ENCODE data around the gene PINLYP. TPM values are rescaled to one million over a fixed set of nuclear protein-coding genes. Genes with fewer than 3 reads are reported as not detected.

The PINLYP gene
- total and polyA plus RNA-seq, 2 of the 13 experiments (the other 11 are each of a cell fraction or from before 2014, with no cell fraction given), result 0.21 to 0.24 TPM

DNA sequence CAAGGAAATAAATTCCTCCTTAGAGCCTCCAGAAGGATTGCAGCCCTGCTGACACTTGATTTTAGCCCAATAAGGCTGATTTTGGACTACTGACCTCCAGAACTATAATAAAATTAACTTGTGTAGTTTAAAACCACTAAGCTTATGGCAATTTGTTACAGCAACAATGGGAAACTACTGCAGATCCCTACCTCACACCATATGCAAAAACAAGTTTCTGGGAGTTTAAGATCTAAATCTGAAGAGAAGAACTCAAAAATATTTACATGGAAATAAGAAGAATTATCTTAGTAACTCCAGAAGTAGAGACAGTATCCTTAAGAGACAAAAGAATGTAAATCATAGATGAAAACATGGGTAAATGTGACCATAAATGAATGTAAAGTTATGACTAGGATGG lies 36.7 kb upstream of the PINLYP start:
- in situ Hi-C loops (cut with HindIII; ENCODE audit: extremely low pct_ligation_motif_present, low pct_unique_long_range_greater_than_20kb), result no loop called here
- intact Hi-C loops (cut with micrococcal nuclease; ENCODE audit: unreplicated experiment), result no loop called here
- Histone ChIP-seq H3K4me3 (replicated peaks in 1 of 3; ENCODE audit: insufficient read depth in 1 of 3, low read depth in 2 of 3, low read length in 3 of 3) (no peak overlapping the region), H3K27me3 (ENCODE audit: control insufficient read depth in 1 of 2, insufficient read depth in 2 of 2, low read length in 2 of 2) (no peaks in the 10 kb centered on the region), H3K4me1 (ENCODE audit: insufficient read depth, low read length) (peaks cover 6% of the 10 kb centered on the region; the same call in 1 of the 2 replicates), H4K20me1 (ENCODE audit: insufficient read depth, low read length) (no peaks in the 10 kb centered on the region), H2AFZ (ENCODE audit: low read length) (no peak overlapping the region), H3K9me3 (ENCODE audit: low read length) (peaks cover 7% of the 10 kb centered on the region; the same call in 1 of the 2 replicates), H3K4me2 (ENCODE audit: low read depth, low read length) (no peak overlapping the region), H3K27ac (ENCODE audit: extremely low read length, insufficient read depth, low read length) (no peak overlapping the region), H3K79me2 (ENCODE audit: insufficient read depth, low read length) (no peaks in the 10 kb centered on the region), H3K36me3 (replicated peaks in 1 of 2; ENCODE audit: control insufficient read depth in 1 of 2, insufficient read depth in 2 of 2, low read length in 2 of 2) (peaks cover 7 to 29% of the 10 kb centered on the region in 2 experiments; a peak in 4 of 5 replicates), H3K9ac (ENCODE audit: insufficient read depth, low read depth, low read length) (no peak overlapping the region)
- no peak for FAIRE-seq
- BruUV-seq (replicated peaks), result no TSS peak
- TF ChIP-seq, protein P1, sequence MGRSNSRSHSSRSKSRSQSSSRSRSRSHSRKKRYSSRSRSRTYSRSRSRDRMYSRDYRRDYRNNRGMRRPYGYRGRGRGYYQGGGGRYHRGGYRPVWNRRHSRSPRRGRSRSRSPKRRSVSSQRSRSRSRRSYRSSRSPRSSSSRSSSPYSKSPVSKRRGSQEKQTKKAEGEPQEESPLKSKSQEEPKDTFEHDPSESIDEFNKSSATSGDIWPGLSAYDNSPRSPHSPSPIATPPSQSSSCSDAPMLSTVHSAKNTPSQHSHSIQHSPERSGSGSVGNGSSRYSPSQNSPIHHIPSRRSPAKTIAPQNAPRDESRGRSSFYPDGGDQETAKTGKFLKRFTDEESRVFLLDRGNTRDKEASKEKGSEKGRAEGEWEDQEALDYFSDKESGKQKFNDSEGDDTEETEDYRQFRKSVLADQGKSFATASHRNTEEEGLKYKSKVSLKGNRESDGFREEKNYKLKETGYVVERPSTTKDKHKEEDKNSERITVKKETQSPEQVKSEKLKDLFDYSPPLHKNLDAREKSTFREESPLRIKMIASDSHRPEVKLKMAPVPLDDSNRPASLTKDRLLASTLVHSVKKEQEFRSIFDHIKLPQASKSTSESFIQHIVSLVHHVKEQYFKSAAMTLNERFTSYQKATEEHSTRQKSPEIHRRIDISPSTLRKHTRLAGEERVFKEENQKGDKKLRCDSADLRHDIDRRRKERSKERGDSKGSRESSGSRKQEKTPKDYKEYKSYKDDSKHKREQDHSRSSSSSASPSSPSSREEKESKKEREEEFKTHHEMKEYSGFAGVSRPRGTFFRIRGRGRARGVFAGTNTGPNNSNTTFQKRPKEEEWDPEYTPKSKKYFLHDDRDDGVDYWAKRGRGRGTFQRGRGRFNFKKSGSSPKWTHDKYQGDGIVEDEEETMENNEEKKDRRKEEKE (IDR thresholded peaks at IDR 0.05), result no peak
- TF ChIP-seq SOX5 (CRISPR knock-in tag; IDR thresholded peaks at IDR 0.05; ENCODE audit: borderline replicate concordance), result no peak
- TF ChIP-seq, protein P2, sequence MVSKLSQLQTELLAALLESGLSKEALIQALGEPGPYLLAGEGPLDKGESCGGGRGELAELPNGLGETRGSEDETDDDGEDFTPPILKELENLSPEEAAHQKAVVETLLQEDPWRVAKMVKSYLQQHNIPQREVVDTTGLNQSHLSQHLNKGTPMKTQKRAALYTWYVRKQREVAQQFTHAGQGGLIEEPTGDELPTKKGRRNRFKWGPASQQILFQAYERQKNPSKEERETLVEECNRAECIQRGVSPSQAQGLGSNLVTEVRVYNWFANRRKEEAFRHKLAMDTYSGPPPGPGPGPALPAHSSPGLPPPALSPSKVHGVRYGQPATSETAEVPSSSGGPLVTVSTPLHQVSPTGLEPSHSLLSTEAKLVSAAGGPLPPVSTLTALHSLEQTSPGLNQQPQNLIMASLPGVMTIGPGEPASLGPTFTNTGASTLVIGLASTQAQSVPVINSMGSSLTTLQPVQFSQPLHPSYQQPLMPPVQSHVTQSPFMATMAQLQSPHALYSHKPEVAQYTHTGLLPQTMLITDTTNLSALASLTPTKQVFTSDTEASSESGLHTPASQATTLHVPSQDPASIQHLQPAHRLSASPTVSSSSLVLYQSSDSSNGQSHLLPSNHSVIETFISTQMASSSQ (IDR thresholded peaks at IDR 0.05; ENCODE audit: low read depth), result no peak
- TF ChIP-seq, protein P2 (CRISPR knock-in tag; IDR thresholded peaks at IDR 0.05; ENCODE audit: borderline replicate concordance), result no peak
- TF ChIP-seq SALL1 (CRISPR knock-in tag; IDR thresholded peaks at IDR 0.05), result no peak
- no peak for TF ChIP-seq HNRNPLL (IDR thresholded peaks at IDR 0.05; ENCODE audit: low read depth, low read length, poor library complexity, severe bottlenecking)
- TF ChIP-seq RAD51 (IDR thresholded peaks at IDR 0.05; ENCODE audit: borderline replicate concordance), result no peak
- TF ChIP-seq TEAD2 (CRISPR knock-in tag; IDR thresholded peaks at IDR 0.05), result no peak
- no peak for TF ChIP-seq ZNF703 (CRISPR knock-in tag; IDR thresholded peaks at IDR 0.05; ENCODE audit: borderline replicate concordance)
- TF ChIP-seq HNRNPUL1 (IDR thresholded peaks at IDR 0.05; ENCODE audit: low read depth, low read length), result no peak
- TF ChIP-seq ZNF230 (CRISPR knock-in tag; IDR thresholded peaks at IDR 0.05), result no peak
- no peak for TF ChIP-seq NAIF1 (CRISPR knock-in tag; IDR thresholded peaks at IDR 0.05; ENCODE audit: borderline replicate concordance)
- TF ChIP-seq YEATS2 (CRISPR knock-in tag; IDR thresholded peaks at IDR 0.05; ENCODE audit: borderline replicate concordance), result no peak
- TF ChIP-seq MED13 (CRISPR knock-in tag; IDR thresholded peaks at IDR 0.05), result no peak
- no peak for TF ChIP-seq CBX1 (IDR thresholded peaks at IDR 0.05; ENCODE audit: low read depth)
- TF ChIP-seq ZNF530 (CRISPR knock-in tag; IDR thresholded peaks at IDR 0.05; ENCODE audit: low read depth), result no peak
- TF ChIP-seq GTF3A (CRISPR knock-in tag; conservative IDR thresholded peaks at IDR 0.05), result no peak
- POLR2A ChIA-PET, result no interaction called here
- CTCF ChIA-PET (ENCODE audit: low intra/inter-chr PET ratio, low total read pairs), result no interaction called here
- ATAC-seq, result no peak
- no peak for DNase-seq (ENCODE audit: low spot score)

Data from HepG2 (cell line).